HG02840 (cell line): ENCODE data around the gene LRTM2.

Experiments
- ATAC-seq: cut with Tn5 transposase; IDR thresholded peaks from one replicate; pipeline ENCODE4 v1.9.1; 2021; ENCODE audit warnings: mild to moderate bottlenecking, moderate library complexity, moderate number of reproducible peaks; ENCODE audit not compliant: unreplicated experiment, low FRiP score

LRTM2 gene

GRCh38 chr12:1857086-1857485, 36.7 kb downstream of the LRTM2 start:
- ATAC-seq, result no peak

GRCh38 chr12:1857821-1858220, 37.5 kb downstream of the LRTM2 start:
- ATAC-seq, result no peak

GRCh38 chr12:1858456-1858855, 38.1 kb downstream of the LRTM2 start:
- no peak for ATAC-seq

- no peak for ATAC-seq
These were observed 39.3 kb downstream of the LRTM2 start for GRCh38 chr12:1859643-1860042.

- ATAC-seq, result no peak
These were observed 42.6 kb downstream of the LRTM2 start for GRCh38 chr12:1862973-1863372.

GRCh38 chr12:1863823-1864222, 43.5 kb downstream of the LRTM2 start:
- ATAC-seq, result no peak

GRCh38 chr12:1864456-1864855, 44.1 kb downstream of the LRTM2 start:
- no peak for ATAC-seq

GRCh38 chr12:1864867-1865266, 44.5 kb downstream of the LRTM2 start:
- no peak for ATAC-seq

GRCh38 chr12:1865284-1865866, 45.0 kb downstream of the LRTM2 start:
- ATAC-seq, result no peak

- no peak for ATAC-seq
These were observed 48.8 kb downstream of the LRTM2 start for GRCh38 chr12:1869145-1869544.

- no peak for ATAC-seq
These were observed 49.7 kb downstream of the LRTM2 start for GRCh38 chr12:1870086-1870485.

GRCh38 chr12:1870998-1871917, 50.9 kb downstream of the LRTM2 start:
- no peak for ATAC-seq

GRCh38 chr12:1872001-1872400, 51.6 kb downstream of the LRTM2 start:
- no peak for ATAC-seq

GRCh38 chr12:1872448-1872847, 52.1 kb downstream of the LRTM2 start:
- ATAC-seq, result no peak

GRCh38 chr12:1873531-1874510, 53.5 kb downstream of the LRTM2 start:
- ATAC-seq, result no peak

GRCh38 chr12:1875608-1876007, 55.2 kb downstream of the LRTM2 start:
- ATAC-seq, result no peak

GRCh38 chr12:1876086-1876485, 55.7 kb downstream of the LRTM2 start:
- ATAC-seq, result no peak

- ATAC-seq, result no peak
These were observed 57.0 kb downstream of the LRTM2 start for GRCh38 chr12:1877169-1877878.

GRCh38 chr12:1878214-1878613, 57.8 kb downstream of the LRTM2 start:
- no peak for ATAC-seq

- ATAC-seq, result no peak
These were observed 58.3 kb downstream of the LRTM2 start for GRCh38 chr12:1878695-1879094.
